Esophagus muscularis mucosa (tissue), 4 donors: ENCODE data around the gene OTOF. TPM values are rescaled to one million over a fixed set of nuclear protein-coding genes. Genes with fewer than 3 reads are reported as not detected.

Experiments
- DNase-seq: peaks from one replicate; pipeline ENCODE4 v3.0.0-alpha.2; 2017; ENCODE audit errors: extremely low spot score
- H3K27ac ChIP-seq, 4 donors: fragments of 200-600 bp; sonication (generic); replicated peaks in 1 of 4; 1 replicate in 3 of 4; 2 replicates in 1 of 4; pipeline ENCODE4 v1.5.1; 2016 to 2019; ENCODE audit warnings: mild to moderate bottlenecking in 1 of 4
- H3K27me3 ChIP-seq, 4 donors: fragments of 200-600 bp; sonication (generic); one replicate each; pipeline versions ENCODE4 v1.5.1 to v1.6.0; 2016 to 2019
- H3K36me3 ChIP-seq, 4 donors: fragments of 200-600 bp; sonication (generic); one replicate each; pipeline ENCODE4 v1.5.1; 2016 to 2019
- H3K4me1 ChIP-seq, 4 donors: fragments of 200-600 bp; sonication (generic); one replicate each; pipeline ENCODE4 v1.5.1; 2016 to 2019
- H3K4me3 ChIP-seq, 4 donors: fragments of 200-600 bp; sonication (generic); 1 replicate in 2 of 4; 2 replicates in 2 of 4; pipeline ENCODE4 v1.5.1; 2016 to 2019; ENCODE audit warnings: mild to moderate bottlenecking in 4 of 4, moderate library complexity in 1 of 4
- H3K9me3 ChIP-seq, 4 donors: fragments of 200-600 bp; sonication (generic); 1 replicate in 3 of 4; 2 replicates in 1 of 4; pipeline ENCODE4 v1.5.1; 2016 to 2019
- EP300 ChIP-seq: sonication (generic); formaldehyde crosslinking; IDR thresholded peaks from one replicate; pipeline ENCODE4 v1.6.1; 2017; ENCODE audit warnings: antibody characterized with exemption
- POLR2A ChIP-seq: fragments of 450-650 bp; IDR thresholded peaks from one replicate; pipeline ENCODE4 v1.6.1; 2017; ENCODE audit warnings: antibody characterized with exemption, moderate library complexity, mild to moderate bottlenecking, low read depth
- POLR2AphosphoS5 ChIP-seq, 2 donors: sonication (generic); formaldehyde crosslinking; IDR thresholded peaks; one replicate each; pipeline ENCODE4 v1.6.1; 2017; ENCODE audit warnings: antibody characterized with exemption in 2 of 2
- WGBS: methylation state at CpG from one replicate; pipeline ENCODE4 v1.1.5; 2018; 5-methylcytosine and 5-hydroxymethylcytosine counted together
- intact Hi-C: fragments of 100-400 bp; cut with DNase I; formaldehyde crosslinking; loops from one replicate; pipeline ENCODE4 v1.15.1; 2023
- total RNA-seq, 4 donors: library from RNA; depleted of rRNA; stranded (reverse); fragments of >200 nt; gene quantifications; one replicate each; pipeline versions ENCODE4 v1.1.0 to v1.2.1, GENCODE V29; 2016
- TF ChIP-seq, protein P1 (sequence below), 3 experiments: fragments of 200-600 bp in 2 of 3; fragments of 450-650 bp in 1 of 3; sonication (generic) in 2 of 3; IDR thresholded peaks; one replicate each; pipeline ENCODE4 v1.5.1; 2017 to 2019; ENCODE audit warnings: antibody characterized with exemption in 3 of 3, mild to moderate bottlenecking in 2 of 3, moderate library complexity in 1 of 3

Gene OTOF
- total RNA-seq, 4 donors from 2014 or later: 0.13 to 1.5 (median 0.38) TPM

GRCh38 chr2:26483516-26483915 lies 5.6 kb upstream of the OTOF start:
- Histone ChIP-seq H3K27ac (no peak overlapping the region), H3K4me1 (peaks cover 0 to 7% (median under 1%) of the 10 kb centered on the region in 4 donors), H3K9me3 (no peaks in the 10 kb centered on the region), H3K27me3 (peaks cover 0 to 4% (median 0%) of the 10 kb centered on the region in 4 donors), H3K4me3 (no peak overlapping the region), H3K36me3 (no peaks in the 10 kb centered on the region)
- TF ChIP-seq POLR2AphosphoS5 (IDR thresholded peaks at IDR 0.05) (no peak), EP300 (no peak), POLR2A (no peak)
- TF ChIP-seq, protein P1, sequence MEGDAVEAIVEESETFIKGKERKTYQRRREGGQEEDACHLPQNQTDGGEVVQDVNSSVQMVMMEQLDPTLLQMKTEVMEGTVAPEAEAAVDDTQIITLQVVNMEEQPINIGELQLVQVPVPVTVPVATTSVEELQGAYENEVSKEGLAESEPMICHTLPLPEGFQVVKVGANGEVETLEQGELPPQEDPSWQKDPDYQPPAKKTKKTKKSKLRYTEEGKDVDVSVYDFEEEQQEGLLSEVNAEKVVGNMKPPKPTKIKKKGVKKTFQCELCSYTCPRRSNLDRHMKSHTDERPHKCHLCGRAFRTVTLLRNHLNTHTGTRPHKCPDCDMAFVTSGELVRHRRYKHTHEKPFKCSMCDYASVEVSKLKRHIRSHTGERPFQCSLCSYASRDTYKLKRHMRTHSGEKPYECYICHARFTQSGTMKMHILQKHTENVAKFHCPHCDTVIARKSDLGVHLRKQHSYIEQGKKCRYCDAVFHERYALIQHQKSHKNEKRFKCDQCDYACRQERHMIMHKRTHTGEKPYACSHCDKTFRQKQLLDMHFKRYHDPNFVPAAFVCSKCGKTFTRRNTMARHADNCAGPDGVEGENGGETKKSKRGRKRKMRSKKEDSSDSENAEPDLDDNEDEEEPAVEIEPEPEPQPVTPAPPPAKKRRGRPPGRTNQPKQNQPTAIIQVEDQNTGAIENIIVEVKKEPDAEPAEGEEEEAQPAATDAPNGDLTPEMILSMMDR (IDR thresholded peaks at IDR 0.05): no peak
- intact Hi-C loops: no loop called here
- WGBS: 76% methylated on average over 11 of the region's 11 CpGs
- no peak for DNase-seq

- no peaks in the 10 kb centered on the region for H3K9me3 ChIP-seq
- H3K27ac ChIP-seq: no peak overlapping the region
- no peak overlapping the region for H3K4me3 ChIP-seq
- DNase-seq: no peak
- peaks cover 1 to 7% (median 4%) of the 10 kb centered on the region in 4 donors for H3K4me1 ChIP-seq
- intact Hi-C loops: no loop called here
- H3K27me3 ChIP-seq: peaks cover 0 to 4% (median 0%) of the 10 kb centered on the region in 4 donors
- 93% methylated on average over 11 of the region's 11 CpGs for WGBS
- no peaks in the 10 kb centered on the region for H3K36me3 ChIP-seq
- TF ChIP-seq POLR2A (no peak), EP300 (no peak), POLR2AphosphoS5 (IDR thresholded peaks at IDR 0.05) (no peak)
- TF ChIP-seq, protein P1 (IDR thresholded peaks at IDR 0.05): no peak
Measured at GRCh38 chr2:26483027-26483326, 5.1 kb upstream of the OTOF start.

DNA sequence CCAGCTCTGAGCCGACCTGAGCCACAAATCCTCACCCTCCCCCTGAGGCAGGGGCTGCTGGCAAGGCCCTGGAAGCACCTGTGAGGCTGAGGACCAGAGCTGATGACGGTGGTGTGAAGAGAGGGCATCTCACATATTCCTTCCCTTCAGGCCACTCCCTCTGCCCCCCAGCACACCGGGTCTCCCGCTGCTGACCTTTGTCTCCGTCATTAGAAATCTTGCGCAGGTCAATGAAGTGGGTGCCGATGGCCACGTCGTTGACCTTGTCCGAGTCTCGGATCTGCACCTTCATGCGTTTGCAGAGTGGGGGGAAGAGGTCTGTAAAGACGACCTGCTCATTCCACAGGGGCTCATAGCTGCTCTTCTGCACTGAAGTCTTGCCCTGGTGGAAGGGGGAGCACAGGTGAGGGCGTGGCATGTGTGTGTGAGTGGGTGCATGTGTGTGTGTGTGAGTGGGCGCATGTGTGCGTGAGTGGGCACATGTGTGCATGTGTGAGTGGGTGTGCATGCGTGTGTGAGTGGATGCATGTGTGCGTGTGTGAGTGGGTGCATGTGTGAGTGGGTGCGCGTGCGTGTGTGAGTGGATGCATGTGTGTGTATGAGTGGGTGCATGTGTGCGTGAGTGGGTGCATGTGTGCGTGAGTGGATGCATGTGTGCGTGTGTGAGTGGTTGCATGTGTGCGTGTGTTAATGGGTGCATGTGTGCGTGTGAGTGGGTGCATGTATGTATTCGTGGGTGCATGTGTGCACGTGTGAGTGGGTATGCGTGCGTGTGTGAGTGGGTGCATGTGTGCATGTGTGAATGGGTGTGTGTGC lies 4.5 kb upstream of the OTOF start:
- Histone ChIP-seq H3K4me3 (no peak overlapping the region), H3K9me3 (no peaks in the 10 kb centered on the region), H3K27ac (no peak overlapping the region), H3K36me3 (no peaks in the 10 kb centered on the region), H3K27me3 (peaks cover 0 to 4% (median 0%) of the 10 kb centered on the region in 4 donors), H3K4me1 (peaks cover 6 to 9% (median 8%) of the 10 kb centered on the region in 4 donors)
- DNase-seq: no peak
- WGBS: 87% methylated on average over 30 of the region's 30 CpGs
- intact Hi-C loops: no loop called here
- TF ChIP-seq, protein P1 (IDR thresholded peaks at IDR 0.05): no peak
- no peak for TF ChIP-seq EP300
- TF ChIP-seq POLR2AphosphoS5 (IDR thresholded peaks at IDR 0.05): no peak
- TF ChIP-seq POLR2A: no peak

GRCh38 chr2:26481706-26482105 lies 3.8 kb upstream of the OTOF start:
- Histone ChIP-seq H3K4me1 (peaks cover 6 to 11% (median 8%) of the 10 kb centered on the region in 4 donors), H3K4me3 (no peak overlapping the region), H3K27me3 (peaks cover 0 to 4% (median 0%) of the 10 kb centered on the region in 4 donors), H3K9me3 (no peaks in the 10 kb centered on the region), H3K27ac (no peak overlapping the region), H3K36me3 (no peaks in the 10 kb centered on the region)
- DNase-seq: no peak
- 93% methylated on average over 3 of the region's 3 CpGs for WGBS
- TF ChIP-seq POLR2AphosphoS5 (IDR thresholded peaks at IDR 0.05) (no peak), POLR2A (no peak), EP300 (no peak)
- TF ChIP-seq, protein P1 (IDR thresholded peaks at IDR 0.05): no peak
- intact Hi-C loops: no loop called here
